Calu3 (cell line): ENCODE results near the gene BCAS1. TPM values are rescaled to one million over a fixed set of nuclear protein-coding genes. Genes with fewer than 3 reads are reported as not detected.
"Not testable (repeated sequence)": the region's sequence is repeated elsewhere in the genome, so short reads cannot be mapped to it uniquely, and the experiment has no call there.

Experiments
- BruUV-seq: library from RNA; stranded (reverse); fragments of 400-500 nt; replicated peaks from 2 replicates; lab custom pipeline; 2021; lab: Mats Ljungman, UMichigan
- CTCF ChIA-PET: fragments of 300-600 bp; sonication (Branson Sonifier 250); formaldehyde crosslinking; loops from one replicate; lab custom pipeline; 2022; ENCODE audit warnings: antibody characterized with exemption; lab: Charles Lee
- DNase-seq: peaks from one replicate; pipeline ENCODE4 v3.0.0; 2022
- H3K27ac Mint-ChIP-seq: one replicate; pipeline ENCODE4 v1.8.0; 2022; ENCODE audit warnings: mixed read lengths; ENCODE audit not compliant: unreplicated experiment
- H3K27me3 Mint-ChIP-seq: one replicate; pipeline ENCODE4 v1.8.0; 2022; ENCODE audit warnings: mixed read lengths; ENCODE audit not compliant: unreplicated experiment
- H3K36me3 Mint-ChIP-seq: one replicate; pipeline ENCODE4 v1.8.0; 2022; ENCODE audit warnings: mild to moderate bottlenecking, moderate library complexity, mixed read lengths; ENCODE audit not compliant: insufficient read depth, unreplicated experiment
- H3K4me1 Mint-ChIP-seq: one replicate; pipeline ENCODE4 v1.8.0; 2022; ENCODE audit warnings: mild to moderate bottlenecking, low read depth, mixed read lengths; ENCODE audit not compliant: unreplicated experiment
- H3K4me3 Mint-ChIP-seq: one replicate; pipeline ENCODE4 v1.8.0; 2022; ENCODE audit warnings: mild to moderate bottlenecking, low read depth, moderate library complexity, mixed read lengths; ENCODE audit not compliant: unreplicated experiment
- H3K9me3 Mint-ChIP-seq: one replicate; pipeline ENCODE4 v1.8.0; 2022; ENCODE audit warnings: low read depth, mixed read lengths; ENCODE audit not compliant: unreplicated experiment
- intact Hi-C: fragments of 100-400 bp; cut with micrococcal nuclease; formaldehyde crosslinking; loops from one replicate; pipeline ENCODE4 v1.10.0; 2022; ENCODE audit not compliant: unreplicated experiment
- total RNA-seq: library from RNA; stranded (reverse); gene quantifications from 2 replicates; pipeline ENCODE4 v1.2.3, GENCODE V29; 2022
- TF ChIP-seq, protein P1 (sequence below): fragments of 200-600 bp; IDR thresholded peaks from one replicate; pipeline ENCODE4 v1.8.0; 2022; ENCODE audit warnings: antibody characterized with exemption; ENCODE audit not compliant: unreplicated experiment

Gene BCAS1
- total RNA-seq, 1 experiment from 2014 or later = 11.1 TPM

DNA sequence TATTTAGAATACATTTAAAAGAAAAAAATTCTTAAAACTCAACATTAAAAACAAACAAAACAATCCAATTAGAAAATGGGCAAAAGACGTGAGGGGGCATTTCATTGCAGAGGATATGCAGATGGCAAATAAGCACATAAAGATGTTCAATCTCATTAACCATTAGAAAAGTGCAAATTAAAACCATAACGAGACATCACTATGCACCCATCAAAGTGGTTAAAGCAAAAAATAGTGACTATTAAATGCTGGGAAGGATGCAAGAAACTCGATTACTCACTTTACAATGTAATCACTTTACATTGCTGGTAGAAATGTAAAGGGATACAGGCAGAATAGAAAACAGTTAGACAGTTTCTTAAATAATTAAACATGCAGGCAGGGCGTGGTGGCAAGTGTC is 59.0 kb downstream of the BCAS1 start:
- no peaks in the 10 kb centered on the region for H3K4me1 Mint-ChIP-seq
- no peak overlapping the region for H3K27ac Mint-ChIP-seq
- CTCF ChIA-PET = no interaction called here
- no TSS peak for BruUV-seq
- no peaks in the 10 kb centered on the region for H3K9me3 Mint-ChIP-seq
- H3K4me3 Mint-ChIP-seq = no peak overlapping the region
- peaks cover 17% of the 10 kb centered on the region for H3K27me3 Mint-ChIP-seq
- TF ChIP-seq, protein P1, sequence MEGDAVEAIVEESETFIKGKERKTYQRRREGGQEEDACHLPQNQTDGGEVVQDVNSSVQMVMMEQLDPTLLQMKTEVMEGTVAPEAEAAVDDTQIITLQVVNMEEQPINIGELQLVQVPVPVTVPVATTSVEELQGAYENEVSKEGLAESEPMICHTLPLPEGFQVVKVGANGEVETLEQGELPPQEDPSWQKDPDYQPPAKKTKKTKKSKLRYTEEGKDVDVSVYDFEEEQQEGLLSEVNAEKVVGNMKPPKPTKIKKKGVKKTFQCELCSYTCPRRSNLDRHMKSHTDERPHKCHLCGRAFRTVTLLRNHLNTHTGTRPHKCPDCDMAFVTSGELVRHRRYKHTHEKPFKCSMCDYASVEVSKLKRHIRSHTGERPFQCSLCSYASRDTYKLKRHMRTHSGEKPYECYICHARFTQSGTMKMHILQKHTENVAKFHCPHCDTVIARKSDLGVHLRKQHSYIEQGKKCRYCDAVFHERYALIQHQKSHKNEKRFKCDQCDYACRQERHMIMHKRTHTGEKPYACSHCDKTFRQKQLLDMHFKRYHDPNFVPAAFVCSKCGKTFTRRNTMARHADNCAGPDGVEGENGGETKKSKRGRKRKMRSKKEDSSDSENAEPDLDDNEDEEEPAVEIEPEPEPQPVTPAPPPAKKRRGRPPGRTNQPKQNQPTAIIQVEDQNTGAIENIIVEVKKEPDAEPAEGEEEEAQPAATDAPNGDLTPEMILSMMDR = no peak
- no peaks in the 10 kb centered on the region for H3K36me3 Mint-ChIP-seq
- intact Hi-C loops = no loop called here
- DNase-seq = no peak

DNA sequence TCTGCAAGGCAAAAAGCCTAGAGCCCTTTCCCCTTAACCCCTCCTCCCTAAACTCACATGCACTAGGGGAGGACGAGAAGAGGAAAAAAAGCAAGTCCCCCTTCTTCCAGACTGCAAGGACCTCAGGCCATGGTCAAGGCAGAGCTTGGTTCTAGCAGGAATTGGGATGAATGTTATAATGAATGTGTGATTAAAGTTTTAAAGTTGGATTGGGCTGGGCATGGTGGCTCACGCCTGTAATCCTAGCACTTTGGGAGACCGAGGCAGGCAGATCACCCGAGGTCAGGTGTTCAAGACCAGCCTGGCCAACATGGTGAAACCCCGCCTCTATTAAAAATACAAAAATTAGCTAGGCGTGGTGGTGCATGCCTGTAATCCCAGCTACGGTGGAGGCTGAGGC is 64.2 kb downstream of the BCAS1 start:
- H3K4me1 Mint-ChIP-seq, intact Hi-C loops, BruUV-seq, DNase-seq, H3K27ac Mint-ChIP-seq, CTCF ChIA-PET, H3K9me3 Mint-ChIP-seq, H3K4me3 Mint-ChIP-seq, H3K36me3 Mint-ChIP-seq: not testable (repeated sequence)
- H3K27me3 Mint-ChIP-seq = peaks cover 31% of the 10 kb centered on the region

DNA sequence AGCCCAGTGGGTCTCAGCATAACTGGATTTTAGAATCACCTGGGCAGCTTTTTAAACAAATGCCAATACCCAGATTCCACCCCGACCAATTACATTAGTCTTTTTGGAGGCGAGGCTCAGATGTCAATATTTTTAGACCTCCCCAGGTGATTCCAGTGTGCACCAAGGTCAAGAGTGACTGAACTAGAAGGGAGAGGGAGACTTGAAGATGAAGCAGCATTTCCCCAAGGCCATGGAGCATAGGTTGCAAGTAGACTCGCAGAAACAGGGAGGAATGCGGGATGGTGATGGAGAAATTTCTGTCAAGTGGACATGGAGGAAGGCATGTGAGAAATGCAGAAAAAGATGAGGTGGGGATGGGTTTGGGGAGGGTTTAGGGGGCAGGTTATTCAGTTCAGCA is 64.9 kb downstream of the BCAS1 start:
- Mint-ChIP-seq H3K36me3 (no peaks in the 10 kb centered on the region), H3K4me1 (no peaks in the 10 kb centered on the region), H3K27me3 (peaks cover 31% of the 10 kb centered on the region), H3K27ac (no peak overlapping the region), H3K4me3 (no peak overlapping the region), H3K9me3 (peaks cover 7% of the 10 kb centered on the region)
- no peak for DNase-seq
- intact Hi-C loops = no loop called here
- no TSS peak for BruUV-seq
- CTCF ChIA-PET = no interaction called here
- TF ChIP-seq, protein P1 = no peak

DNA sequence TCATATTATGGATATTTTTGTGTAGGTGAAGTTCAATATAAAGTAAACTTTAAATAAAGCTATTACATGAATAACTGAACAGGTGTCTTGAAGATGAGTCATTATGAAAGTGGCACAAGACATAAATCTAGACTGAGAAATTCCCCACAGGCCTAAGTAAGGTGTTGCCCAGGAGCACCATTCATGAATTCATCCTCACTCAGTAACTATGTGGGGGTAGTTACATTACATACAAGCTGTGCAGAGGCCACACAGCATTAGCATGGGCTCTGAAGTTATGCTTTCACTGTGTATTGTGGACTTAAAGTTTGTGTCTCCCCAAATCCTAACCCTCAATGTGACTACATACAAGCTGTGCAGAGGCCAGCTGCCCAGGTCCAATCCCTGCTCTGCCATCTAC is 65.9 kb downstream of the BCAS1 start:
- peaks cover 9% of the 10 kb centered on the region for H3K9me3 Mint-ChIP-seq
- intact Hi-C loops = no loop called here
- no peaks in the 10 kb centered on the region for H3K36me3 Mint-ChIP-seq
- H3K4me1 Mint-ChIP-seq = no peaks in the 10 kb centered on the region
- DNase-seq = no peak
- no peak overlapping the region for H3K27ac Mint-ChIP-seq
- TF ChIP-seq, protein P1 = no peak
- CTCF ChIA-PET = interaction anchor here (0.6 kb wide), 1 partner anchor 608 kb away, joined by 3 read pairs; no protein-coding TSS in a partner anchor
- no TSS peak for BruUV-seq
- no peak overlapping the region for H3K4me3 Mint-ChIP-seq
- H3K27me3 Mint-ChIP-seq = peaks cover 31% of the 10 kb centered on the region

DNA sequence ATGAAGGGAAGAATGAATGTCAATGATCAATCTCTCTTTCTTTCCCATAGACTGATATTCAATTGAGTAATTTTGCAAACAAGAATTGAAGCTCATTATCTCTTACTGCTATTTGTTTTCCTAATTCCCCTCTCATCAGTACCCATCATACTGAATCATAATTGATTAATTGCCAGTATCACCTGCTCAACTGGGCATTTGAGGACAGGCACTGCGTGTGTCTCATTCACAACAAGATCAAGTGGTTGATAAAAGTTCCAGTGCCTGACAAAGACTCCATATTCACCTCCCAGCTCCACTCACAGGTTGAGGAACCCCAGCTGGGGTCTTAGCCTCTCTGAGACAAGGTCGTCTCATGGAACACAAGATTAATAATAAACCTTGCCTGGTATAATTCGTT is 67.7 kb downstream of the BCAS1 start:
- intact Hi-C loops = no loop called here
- Mint-ChIP-seq H3K4me1 (no peaks in the 10 kb centered on the region), H3K9me3 (peaks cover 9% of the 10 kb centered on the region), H3K4me3 (no peak overlapping the region), H3K36me3 (no peaks in the 10 kb centered on the region), H3K27ac (no peak overlapping the region), H3K27me3 (peaks cover 26% of the 10 kb centered on the region)
- DNase-seq = no peak
- TF ChIP-seq, protein P1 = no peak
- CTCF ChIA-PET = no interaction called here
- BruUV-seq = no TSS peak
